Measurements from ENCODE around the gene BCL2L2.
A peak's percentile ranks its signal among the peaks of the same experiment; 100 is the strongest.
"Not testable (repeated sequence)": the region's sequence is repeated elsewhere in the genome, so short reads cannot be mapped to it uniquely, and the experiment has no call there.

The BCL2L2 gene

DNA sequence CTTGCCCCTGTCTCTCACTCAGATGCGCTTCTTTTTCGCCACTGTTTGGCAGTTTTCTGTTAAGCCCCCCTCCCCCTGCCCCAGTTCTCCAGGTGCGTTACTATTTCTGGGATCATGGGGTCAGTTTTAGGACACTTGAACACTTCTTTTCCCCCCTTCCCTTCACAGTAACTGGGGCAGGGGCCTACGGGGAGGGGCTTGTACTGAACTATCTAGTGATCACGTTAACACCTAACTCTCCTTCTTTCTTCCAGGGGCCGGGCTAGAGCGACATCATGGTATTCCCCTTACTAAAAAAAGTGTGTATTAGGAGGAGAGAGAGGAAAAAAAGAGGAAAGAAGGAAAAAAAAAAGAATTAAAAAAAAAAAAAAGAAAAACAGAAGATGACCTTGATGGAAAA, 18.4 kb downstream of the BCL2L2 start:
- DNase-seq = no peak

DNA sequence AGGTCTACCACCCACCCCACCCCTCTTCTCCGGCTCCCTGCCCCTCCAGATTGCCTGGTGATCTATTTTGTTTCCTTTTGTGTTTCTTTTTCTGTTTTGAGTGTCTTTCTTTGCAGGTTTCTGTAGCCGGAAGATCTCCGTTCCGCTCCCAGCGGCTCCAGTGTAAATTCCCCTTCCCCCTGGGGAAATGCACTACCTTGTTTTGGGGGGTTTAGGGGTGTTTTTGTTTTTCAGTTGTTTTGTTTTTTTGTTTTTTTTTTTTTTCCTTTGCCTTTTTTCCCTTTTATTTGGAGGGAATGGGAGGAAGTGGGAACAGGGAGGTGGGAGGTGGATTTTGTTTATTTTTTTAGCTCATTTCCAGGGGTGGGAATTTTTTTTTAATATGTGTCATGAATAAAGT, 19.1 kb downstream of the BCL2L2 start:
- DNase-seq = not testable (repeated sequence)

- DNase-seq = no peak
Observed at GRCh38 chr14:23326491-23327332, 20.1 kb downstream of the BCL2L2 start.

DNA sequence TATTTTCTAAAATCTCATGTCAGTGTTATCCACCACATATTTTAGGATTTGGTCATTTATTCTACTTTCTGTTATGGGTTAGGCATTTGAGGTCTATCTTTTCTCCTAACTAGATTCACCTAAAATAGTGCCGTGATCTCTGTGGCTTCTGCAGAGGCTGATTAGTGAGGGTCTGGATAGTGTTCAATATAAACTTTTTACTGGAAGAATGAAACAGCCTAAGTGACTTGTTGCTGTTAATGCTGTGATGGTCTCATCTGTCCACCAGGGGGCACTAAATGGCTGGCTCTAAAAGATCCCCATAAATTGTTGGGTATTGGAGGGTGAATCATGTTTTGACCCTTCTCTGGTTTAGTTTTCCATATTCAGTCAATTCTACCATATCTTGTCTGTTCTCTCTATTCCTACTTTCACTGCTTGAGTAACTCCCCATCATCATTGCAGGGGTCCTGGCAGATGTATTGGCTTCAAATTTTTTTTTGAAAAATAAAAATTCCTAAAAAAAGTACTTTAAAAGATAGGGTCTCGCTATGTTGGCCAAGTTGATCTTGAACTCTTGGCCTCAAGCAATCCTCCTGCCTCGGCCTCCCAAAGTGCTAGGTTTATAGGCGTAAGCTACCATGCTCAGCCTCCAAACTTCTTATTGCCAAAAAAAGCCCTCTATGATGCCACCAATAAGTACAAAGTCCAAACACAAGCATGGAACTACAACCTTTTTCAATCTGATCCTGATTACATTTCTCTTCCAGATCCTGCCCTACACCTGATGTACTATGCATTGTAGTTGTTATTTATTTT, 21.5 kb downstream of the BCL2L2 start:
- peak in 4 of 5 donors; percentile 38 to 61 (median 52) for DNase-seq

DNA sequence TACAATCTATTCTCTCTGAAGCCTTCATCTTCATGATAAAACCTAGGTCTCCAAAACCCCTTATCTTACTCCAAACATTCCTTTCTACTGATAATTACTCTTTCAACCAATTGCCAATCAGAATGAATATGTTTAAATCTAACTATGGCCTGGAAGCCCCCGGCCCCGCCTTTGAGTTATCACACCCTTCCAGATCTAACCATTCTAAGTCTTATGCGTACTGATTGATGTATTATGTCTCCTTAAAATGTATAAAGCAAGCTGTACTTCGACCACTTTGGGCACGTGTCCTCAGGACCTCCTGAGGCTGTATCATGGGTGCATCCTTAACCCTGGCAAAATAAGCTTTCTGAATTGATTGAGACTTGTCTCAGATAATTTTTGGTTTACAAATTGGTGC, 29.0 kb downstream of the BCL2L2 start:
- no peak for DNase-seq

DNA sequence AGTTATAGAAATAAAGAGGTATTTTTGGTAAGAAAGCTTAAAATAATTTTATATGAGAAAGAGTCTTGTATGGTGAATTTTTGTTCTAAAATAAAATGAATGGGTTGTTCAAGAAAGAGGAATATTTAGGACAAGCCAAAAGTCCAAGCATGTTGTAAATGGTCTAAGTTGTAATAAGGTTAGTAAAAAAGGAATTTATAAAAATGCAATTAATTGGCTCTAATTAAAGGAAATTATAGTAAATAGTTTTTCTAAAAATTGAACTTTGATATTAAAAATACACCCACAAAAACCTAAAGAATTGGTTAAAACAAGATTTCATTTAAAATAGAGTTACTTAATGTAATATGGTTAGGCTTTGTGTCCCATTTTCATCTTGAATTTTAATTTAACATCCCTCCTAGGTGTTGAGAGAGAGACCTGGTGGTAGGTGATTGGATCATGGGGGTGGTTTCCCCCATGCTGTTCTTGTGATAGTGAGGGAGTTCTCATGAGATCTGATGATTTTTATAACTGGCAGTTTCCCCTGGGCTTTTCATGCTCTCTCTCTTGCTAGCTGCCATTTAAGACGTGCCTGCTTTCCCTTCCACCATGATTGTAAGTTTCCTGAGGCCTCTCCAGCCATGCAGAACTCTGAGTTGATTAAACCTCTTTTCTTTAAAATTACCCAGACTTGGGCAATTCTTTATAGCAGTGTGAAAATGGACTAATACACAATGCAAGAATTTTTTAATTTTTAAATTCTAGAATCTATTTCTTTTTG, 33.1 kb downstream of the BCL2L2 start:
- no peak for DNase-seq

- DNase-seq = no peak
Observed at GRCh38 chr14:23344481-23344880, 37.8 kb downstream of the BCL2L2 start.

DNA sequence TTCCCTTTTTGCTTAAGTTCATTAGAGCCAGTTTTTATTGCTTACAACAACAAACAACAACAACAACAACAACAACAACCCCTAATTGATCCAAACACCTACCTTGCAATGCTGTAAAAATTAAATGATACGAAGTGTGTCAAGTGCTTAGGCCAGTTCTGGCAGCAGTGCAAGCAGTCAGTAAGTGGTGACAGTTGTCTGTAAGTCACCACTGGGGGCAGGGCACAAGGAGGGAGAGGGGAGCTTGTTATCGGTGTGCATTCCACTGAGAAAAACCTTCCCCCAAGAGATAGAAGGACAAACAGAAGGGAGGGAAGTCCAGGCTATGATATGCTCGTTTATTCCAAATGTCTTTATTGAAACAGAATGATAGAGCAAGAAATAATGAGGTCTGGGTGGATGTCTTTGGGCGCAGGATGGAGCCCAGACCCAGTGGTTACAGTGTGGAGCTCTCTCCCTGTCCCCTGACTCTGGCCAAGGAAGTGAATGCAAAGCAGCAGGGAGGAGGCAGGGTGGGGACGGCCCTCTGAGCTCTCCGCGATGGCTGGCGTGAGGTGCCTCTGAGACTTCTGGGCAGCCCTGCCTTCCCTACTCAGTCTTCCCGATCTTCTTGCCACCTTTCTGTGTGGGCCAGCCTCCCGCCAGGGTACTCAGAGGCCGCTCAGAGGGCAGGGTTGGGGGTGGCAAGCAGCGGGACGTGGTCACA, 39.5 kb downstream of the BCL2L2 start:
- no peak for DNase-seq

- no peak for DNase-seq
Observed at GRCh38 chr14:23346693-23347405, 40.2 kb downstream of the BCL2L2 start.

DNA sequence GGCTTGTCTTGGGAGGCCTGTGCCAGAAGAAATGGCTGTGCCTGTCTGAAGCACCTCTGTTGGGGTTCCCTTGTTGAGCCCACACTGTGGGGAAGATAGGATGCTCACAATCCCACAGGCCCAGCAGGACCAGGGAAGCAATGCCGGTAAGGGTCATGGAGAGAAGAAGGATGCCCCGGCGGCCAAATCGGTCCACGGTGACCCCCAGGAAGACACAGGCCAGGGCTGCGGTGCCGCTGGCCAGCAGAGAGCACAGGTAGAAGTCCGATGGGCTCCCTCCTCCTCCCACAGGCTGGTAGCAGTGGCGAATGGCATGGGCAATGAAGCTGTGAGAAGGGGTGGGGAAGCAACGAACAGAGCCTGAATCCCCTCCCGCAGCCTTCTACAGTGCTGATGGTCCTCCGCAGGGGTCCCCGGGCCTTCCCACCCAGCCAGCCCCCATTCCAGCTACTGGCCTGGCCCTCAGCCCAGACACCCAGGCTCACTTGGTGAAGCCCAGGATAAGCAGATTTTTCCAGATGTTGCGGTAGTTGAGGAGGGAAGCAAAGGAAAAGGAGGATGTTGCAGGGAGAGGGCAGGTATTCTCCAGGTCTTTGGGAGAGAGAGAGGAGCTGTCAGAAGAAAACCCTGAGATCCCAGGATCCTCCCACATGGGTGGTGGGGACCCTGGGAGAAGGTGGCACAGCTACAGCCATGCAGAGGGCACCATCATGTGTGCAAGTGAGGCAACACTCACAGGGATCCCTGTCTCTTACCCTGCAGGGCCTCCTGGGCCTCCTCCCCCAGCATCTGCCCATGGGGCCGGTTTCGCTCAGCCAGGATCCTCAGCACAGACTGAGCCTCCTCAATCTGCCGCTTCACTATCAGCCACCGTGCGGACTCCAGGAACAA, 41.0 kb downstream of the BCL2L2 start:
- no peak for DNase-seq

- DNase-seq = no peak
Observed at GRCh38 chr14:23348297-23348655, 41.6 kb downstream of the BCL2L2 start.

DNA sequence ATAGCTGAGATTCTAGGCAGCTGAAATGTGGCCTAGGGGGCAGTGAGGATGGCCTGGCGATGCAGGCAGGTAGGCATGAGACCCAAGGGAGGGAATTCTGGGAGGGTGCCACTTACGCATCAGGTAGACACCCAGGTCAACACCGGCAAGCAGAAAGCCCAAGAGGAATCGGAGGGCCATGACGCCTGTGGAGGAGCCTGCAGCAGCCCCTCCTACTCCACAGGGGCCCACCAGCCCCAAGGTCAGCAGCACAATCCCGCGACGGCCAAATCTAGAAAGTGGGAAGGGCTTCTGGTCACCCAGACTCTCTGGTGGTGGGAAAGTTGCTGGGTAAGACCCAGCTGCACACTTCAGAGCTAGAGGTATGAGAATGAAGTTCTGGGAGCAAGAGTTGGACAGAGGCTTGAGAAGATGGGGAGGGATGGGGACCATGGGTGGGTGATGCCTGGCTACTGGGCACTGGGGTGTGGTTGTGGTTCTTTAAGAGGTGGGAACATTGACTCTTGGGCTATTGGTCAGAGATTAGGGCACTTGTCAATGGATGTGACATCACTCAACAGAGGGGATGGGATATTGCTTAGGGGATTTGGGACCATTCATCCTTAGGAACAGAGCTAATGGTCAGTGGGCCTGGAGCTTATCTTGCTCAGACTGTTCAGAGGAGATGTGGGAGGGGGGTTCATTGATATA, 42.7 kb downstream of the BCL2L2 start:
- DNase-seq = no peak

DNA sequence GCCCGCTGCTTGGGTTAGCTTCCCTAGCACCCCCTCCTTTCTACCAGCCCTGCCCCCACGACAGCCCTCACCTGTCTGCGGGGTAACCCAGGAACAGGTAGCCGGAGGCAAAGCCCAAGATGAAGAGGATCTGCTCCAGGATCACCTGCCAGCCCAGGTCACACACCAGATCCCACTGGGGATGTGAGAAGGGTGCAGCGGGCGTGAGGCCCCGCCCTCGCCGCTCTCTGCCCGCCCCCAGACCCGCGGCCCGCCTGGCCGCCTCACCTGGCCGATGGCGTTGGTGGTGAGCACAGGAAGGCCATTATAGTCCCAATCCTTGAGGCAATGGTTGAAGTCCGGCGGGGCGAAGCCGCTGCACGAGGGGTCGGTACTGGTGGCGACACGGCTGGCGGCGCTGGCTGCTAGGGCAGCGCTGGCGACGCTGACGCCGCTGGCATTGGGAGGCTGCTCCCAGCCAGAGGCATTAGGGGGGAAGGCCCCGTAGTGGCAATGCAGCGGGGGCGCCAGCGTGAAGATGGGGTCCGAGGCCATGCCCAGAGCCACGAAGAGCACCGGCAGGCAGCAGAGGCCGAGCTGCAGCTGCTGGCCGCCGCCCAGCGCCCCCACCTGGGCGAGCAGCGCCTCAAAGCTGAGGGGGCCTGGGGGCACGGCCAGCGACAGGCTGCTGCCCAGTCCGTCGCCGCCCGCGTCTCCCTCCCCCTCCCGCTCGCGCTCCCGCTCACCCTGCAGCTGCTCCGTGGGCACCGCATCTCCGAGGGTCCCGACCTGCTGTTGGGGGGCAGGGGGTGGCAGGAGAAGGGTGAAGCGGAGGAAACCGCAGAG, 45.3 kb downstream of the BCL2L2 start:
- DNase-seq = no peak

DNA sequence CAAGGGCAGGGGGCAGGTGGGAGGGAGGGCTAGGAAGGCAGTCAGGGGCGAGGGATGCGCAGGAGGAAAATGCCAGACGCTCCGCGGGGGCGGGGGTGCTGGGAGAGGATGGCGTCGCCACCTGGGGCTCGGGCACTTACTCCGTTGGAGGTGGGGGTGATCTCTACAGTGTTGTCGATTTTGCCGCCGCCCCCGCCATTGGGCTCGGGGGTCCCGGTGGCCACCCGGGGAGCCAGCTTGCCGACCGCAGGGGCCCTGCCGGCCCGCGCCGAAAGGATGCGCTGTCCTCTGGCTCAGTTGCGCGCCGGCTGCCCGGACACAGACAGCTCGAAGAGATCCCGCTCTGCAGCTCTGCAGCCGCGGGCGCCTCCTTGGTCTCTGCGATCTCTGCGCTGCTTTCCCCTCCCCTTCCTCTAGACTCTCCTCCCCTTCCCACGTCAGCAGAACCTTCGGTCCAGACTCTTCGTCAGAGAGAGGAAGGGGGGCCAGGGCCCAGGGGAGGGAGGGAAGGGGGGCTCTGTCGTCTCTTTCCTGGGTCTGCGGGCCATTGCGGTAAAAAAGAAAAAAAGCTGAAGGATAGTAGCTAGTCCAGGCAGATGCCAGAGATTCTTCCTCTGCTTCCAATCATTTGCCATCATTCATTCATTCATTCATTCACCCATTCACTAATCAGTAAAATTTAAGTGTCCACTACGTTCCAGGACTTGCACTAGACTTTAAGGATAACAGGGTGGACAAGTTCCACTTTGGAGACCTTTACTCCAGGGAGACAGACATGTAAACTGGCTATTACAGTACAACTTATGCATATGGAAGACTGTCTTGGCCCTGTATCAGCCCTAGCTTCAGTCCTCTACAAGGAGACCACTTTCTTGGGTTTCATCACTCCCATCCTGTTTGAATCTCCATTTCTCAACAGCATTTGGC, 46.1 kb downstream of the BCL2L2 start, which contains the start of gene SLC22A17:
Gene SLC22A17 (minus strand): TSS at position 382 of the 927 bp plus-strand sequence.
- DNase-seq = peak in 4 of 5 donors; percentile 39 to 55 (median 48)

GRCh38 chr14:23353433-23353780, 46.8 kb downstream of the BCL2L2 start:
- no peak for DNase-seq

DNA sequence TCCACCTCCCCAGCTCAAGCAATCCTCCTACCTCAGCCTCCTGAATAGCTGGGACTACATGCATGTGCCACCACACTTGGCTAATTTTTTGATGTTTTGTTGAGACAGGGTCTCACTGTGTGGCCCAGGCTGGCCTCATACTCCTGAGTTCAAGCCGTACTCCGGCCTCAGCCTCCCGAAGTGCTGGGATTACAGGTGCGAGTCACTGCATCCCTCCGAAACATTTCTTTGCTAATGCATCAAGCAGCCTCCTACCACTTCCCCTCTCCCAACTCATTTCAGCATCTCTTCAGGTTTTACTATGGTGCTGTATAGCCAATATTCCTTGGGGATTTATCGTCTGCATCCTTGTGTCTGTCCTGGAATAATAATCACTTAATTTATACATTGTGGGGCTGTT, 48.4 kb downstream of the BCL2L2 start:
- DNase-seq = no peak

- DNase-seq = no peak
Observed at GRCh38 chr14:23355871-23356435, 49.3 kb downstream of the BCL2L2 start.

GRCh38 chr14:23356662-23357061, 50.0 kb downstream of the BCL2L2 start:
- no peak for DNase-seq

Measured in T-helper 1 cell (primary cell).